ENCODE measurements around the gene GATB. TPM values are rescaled to one million over a fixed set of nuclear protein-coding genes. Genes with fewer than 3 reads are reported as not detected.

GATB gene
- polyA plus RNA-seq, 1 donor (not counting 4 experiments of a cell fraction or from before 2014, with no cell fraction given): 31.0 TPM

DNA sequence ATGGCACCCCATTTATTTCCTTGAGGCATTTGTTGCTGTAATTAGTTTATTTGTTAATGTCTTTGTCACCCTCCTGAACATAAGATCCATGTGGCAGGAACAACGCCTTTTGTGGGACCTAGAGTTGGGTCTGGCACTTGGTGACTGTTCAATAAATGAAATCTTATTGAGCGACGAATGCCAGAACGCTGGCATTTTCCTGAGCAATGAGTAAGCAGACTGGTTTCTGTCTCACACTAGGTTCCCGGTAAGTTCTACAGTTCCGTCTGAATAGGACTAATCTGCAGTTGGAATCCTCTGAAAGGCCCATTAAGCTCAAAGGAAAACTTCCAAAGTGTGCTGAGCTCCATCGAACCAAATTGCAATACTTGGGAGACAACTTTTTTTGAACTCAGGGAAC lies 49.2 kb downstream of the GATB start:
- peaks cover 2 to 9% of the 10 kb centered on the region in 2 experiments for H3K36me3 ChIP-seq (ENCODE audit: control insufficient read depth in 2 of 2, extremely low read depth in 1 of 2, insufficient read depth in 2 of 2, low read length in 2 of 2)
- H3K9me1 ChIP-seq (ENCODE audit: control insufficient read depth, extremely low read depth, insufficient read depth, low read length): no peaks in the 10 kb centered on the region
- no peak overlapping the region for H3K9ac ChIP-seq (ENCODE audit: control insufficient read depth, extremely low read depth, insufficient read depth, low read length)
- dilution Hi-C loops (cut with MboI; ENCODE audit: extremely low pct_ligation_motif_present, low sequenced_read_pairs): no loop called here
- no peak overlapping the region for H3K4me3 ChIP-seq (ENCODE audit: control insufficient read depth in 2 of 3, extremely low read depth in 1 of 3, insufficient read depth in 2 of 3, low read depth in 1 of 3, low read length in 3 of 3)
- no peaks in the 10 kb centered on the region for H3K27me3 ChIP-seq (ENCODE audit: control insufficient read depth, extremely low read depth, insufficient read depth, low read length)
- no peaks in the 10 kb centered on the region for H3K9me3 ChIP-seq (ENCODE audit: control insufficient read depth, low read depth, low read length)
- H2AFZ ChIP-seq (ENCODE audit: control insufficient read depth, low read length): no peak overlapping the region
- H3K4me1 ChIP-seq (ENCODE audit: control insufficient read depth, extremely low read depth, insufficient read depth, low read length): no peaks in the 10 kb centered on the region
- TF ChIP-seq EZH2 (IDR thresholded peaks at IDR 0.05; ENCODE audit: low read length): no peak
- TF ChIP-seq, protein P1, sequence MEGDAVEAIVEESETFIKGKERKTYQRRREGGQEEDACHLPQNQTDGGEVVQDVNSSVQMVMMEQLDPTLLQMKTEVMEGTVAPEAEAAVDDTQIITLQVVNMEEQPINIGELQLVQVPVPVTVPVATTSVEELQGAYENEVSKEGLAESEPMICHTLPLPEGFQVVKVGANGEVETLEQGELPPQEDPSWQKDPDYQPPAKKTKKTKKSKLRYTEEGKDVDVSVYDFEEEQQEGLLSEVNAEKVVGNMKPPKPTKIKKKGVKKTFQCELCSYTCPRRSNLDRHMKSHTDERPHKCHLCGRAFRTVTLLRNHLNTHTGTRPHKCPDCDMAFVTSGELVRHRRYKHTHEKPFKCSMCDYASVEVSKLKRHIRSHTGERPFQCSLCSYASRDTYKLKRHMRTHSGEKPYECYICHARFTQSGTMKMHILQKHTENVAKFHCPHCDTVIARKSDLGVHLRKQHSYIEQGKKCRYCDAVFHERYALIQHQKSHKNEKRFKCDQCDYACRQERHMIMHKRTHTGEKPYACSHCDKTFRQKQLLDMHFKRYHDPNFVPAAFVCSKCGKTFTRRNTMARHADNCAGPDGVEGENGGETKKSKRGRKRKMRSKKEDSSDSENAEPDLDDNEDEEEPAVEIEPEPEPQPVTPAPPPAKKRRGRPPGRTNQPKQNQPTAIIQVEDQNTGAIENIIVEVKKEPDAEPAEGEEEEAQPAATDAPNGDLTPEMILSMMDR (optimal IDR thresholded peaks at IDR 0.05 in 1 of 3, IDR thresholded peaks at IDR 0.05 in 1 of 3, conservative IDR thresholded peaks at IDR 0.05 in 1 of 3; ENCODE audit: extremely low read depth in 1 of 3, insufficient read depth in 2 of 3, low read length in 3 of 3): no peak
- H4K20me1 ChIP-seq (ENCODE audit: control insufficient read depth, extremely low read depth, insufficient read depth, low read length): no peaks in the 10 kb centered on the region
- FAIRE-seq (no peak), DNase-seq (ENCODE audit: low read depth, low spot score) (no peak)
- no peak overlapping the region for H3K27ac ChIP-seq (ENCODE audit: control insufficient read depth, insufficient read depth, low read length)
- no peak overlapping the region for H3K4me2 ChIP-seq (ENCODE audit: control insufficient read depth, extremely low read depth, insufficient read depth, low read depth, low read length)
- H3K79me2 ChIP-seq (ENCODE audit: control insufficient read depth, insufficient read depth, low read length): no peaks in the 10 kb centered on the region

DNA sequence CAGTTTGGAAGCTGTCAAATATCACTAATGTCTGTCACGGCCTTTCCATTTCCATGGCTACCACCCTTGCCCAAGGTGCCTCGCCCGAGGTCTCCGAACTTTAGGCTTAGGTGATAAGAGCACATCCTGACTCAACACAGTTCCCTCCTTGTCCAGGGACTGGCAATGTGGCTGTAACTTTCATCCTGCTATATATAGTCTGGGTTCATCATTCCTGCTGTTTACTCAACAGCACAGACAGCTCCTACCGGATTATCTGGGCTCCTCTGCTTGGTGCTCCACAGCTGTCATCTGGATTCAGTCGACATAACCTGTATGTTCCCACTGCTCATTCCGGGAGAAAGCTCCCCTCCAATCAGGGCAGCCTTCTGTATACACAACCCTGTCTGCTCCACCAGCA lies 51.2 kb downstream of the GATB start:
- no peak overlapping the region for H3K9ac ChIP-seq (ENCODE audit: control insufficient read depth, extremely low read depth, insufficient read depth, low read length)
- no peaks in the 10 kb centered on the region for H3K4me1 ChIP-seq (ENCODE audit: control insufficient read depth, extremely low read depth, insufficient read depth, low read length)
- no peaks in the 10 kb centered on the region for H3K79me2 ChIP-seq (ENCODE audit: control insufficient read depth, insufficient read depth, low read length)
- no peaks in the 10 kb centered on the region for H3K9me3 ChIP-seq (ENCODE audit: control insufficient read depth, low read depth, low read length)
- TF ChIP-seq EZH2 (IDR thresholded peaks at IDR 0.05; ENCODE audit: low read length): no peak
- TF ChIP-seq, protein P1 (optimal IDR thresholded peaks at IDR 0.05 in 1 of 3, IDR thresholded peaks at IDR 0.05 in 1 of 3, conservative IDR thresholded peaks at IDR 0.05 in 1 of 3; ENCODE audit: extremely low read depth in 1 of 3, insufficient read depth in 2 of 3, low read length in 3 of 3): no peak
- H2AFZ ChIP-seq (ENCODE audit: control insufficient read depth, low read length): no peak overlapping the region
- FAIRE-seq: no peak
- no peak overlapping the region for H3K4me2 ChIP-seq (ENCODE audit: control insufficient read depth, extremely low read depth, insufficient read depth, low read depth, low read length)
- H3K27ac ChIP-seq (ENCODE audit: control insufficient read depth, insufficient read depth, low read length): no peak overlapping the region
- H3K4me3 ChIP-seq (ENCODE audit: control insufficient read depth in 2 of 3, extremely low read depth in 1 of 3, insufficient read depth in 2 of 3, low read depth in 1 of 3, low read length in 3 of 3): no peak overlapping the region
- peaks cover 2 to 11% of the 10 kb centered on the region in 2 experiments for H3K36me3 ChIP-seq (ENCODE audit: control insufficient read depth in 2 of 2, extremely low read depth in 1 of 2, insufficient read depth in 2 of 2, low read length in 2 of 2)
- no peaks in the 10 kb centered on the region for H4K20me1 ChIP-seq (ENCODE audit: control insufficient read depth, extremely low read depth, insufficient read depth, low read length)
- DNase-seq (ENCODE audit: low read depth, low spot score): no peak
- dilution Hi-C loops (cut with MboI; ENCODE audit: extremely low pct_ligation_motif_present, low sequenced_read_pairs): no loop called here
- no peaks in the 10 kb centered on the region for H3K27me3 ChIP-seq (ENCODE audit: control insufficient read depth, extremely low read depth, insufficient read depth, low read length)
- H3K9me1 ChIP-seq (ENCODE audit: control insufficient read depth, extremely low read depth, insufficient read depth, low read length): no peaks in the 10 kb centered on the region

All from keratinocyte (primary cell).